Lung (tissue), 12 donors: ENCODE results near the gene TFDP1. TPM values are rescaled to one million over a fixed set of nuclear protein-coding genes. Genes with fewer than 3 reads are reported as not detected.

Experiments
- ATAC-seq: fragments of 200-7000 bp; cut with Tn5 transposase; one replicate; pipeline ENCODE4 v1.9.1; 2020; ENCODE audit warnings: moderate number of reproducible peaks; ENCODE audit not compliant: insufficient read depth, low FRiP score
- DNase-seq, 3 donors: peaks; one replicate each; pipeline ENCODE4 v3.0.0-alpha.2; 2013 to 2017
- H3K27ac ChIP-seq, 2 donors: one replicate each; pipeline ENCODE4 v1.5.1; 2013; ENCODE audit warnings: mild to moderate bottlenecking in 2 of 2, moderate library complexity in 2 of 2, control low read depth in 1 of 2, inconsistent platforms in 1 of 2, low read depth in 1 of 2, low read length in 1 of 2
- H3K27me3 ChIP-seq, 3 donors: one replicate each; pipeline ENCODE4 v1.5.1; 2013; ENCODE audit warnings: low read length in 2 of 3; ENCODE audit not compliant: control insufficient read depth in 3 of 3, insufficient read depth in 3 of 3
- H3K36me3 ChIP-seq, 4 donors: one replicate each; pipeline ENCODE4 v1.5.1; 2013; ENCODE audit warnings: low read length in 4 of 4, mild to moderate bottlenecking in 1 of 4, moderate library complexity in 1 of 4; ENCODE audit not compliant: control insufficient read depth in 4 of 4, insufficient read depth in 4 of 4
- H3K4me1 ChIP-seq, 5 donors: one replicate each; pipeline ENCODE4 v1.5.1; 2013; ENCODE audit warnings: low read length in 5 of 5, mild to moderate bottlenecking in 2 of 5, moderate library complexity in 1 of 5; ENCODE audit not compliant: control insufficient read depth in 5 of 5, insufficient read depth in 5 of 5
- H3K4me3 ChIP-seq: one replicate; pipeline ENCODE4 v1.5.1; 2013; ENCODE audit warnings: mild to moderate bottlenecking, control low read depth, moderate library complexity
- H3K9ac ChIP-seq, 2 donors: one replicate each; pipeline ENCODE4 v1.5.1; 2013; ENCODE audit warnings: low read length in 2 of 2, control low read depth in 1 of 2; ENCODE audit not compliant: insufficient read depth in 1 of 2
- H3K9me3 ChIP-seq, 4 donors: one replicate each; pipeline ENCODE4 v1.5.1; 2013; ENCODE audit warnings: low read length in 3 of 4, mild to moderate bottlenecking in 1 of 4, moderate library complexity in 1 of 4; ENCODE audit not compliant: control insufficient read depth in 4 of 4, insufficient read depth in 3 of 4
- CTCF ChIP-seq: IDR thresholded peaks from 2 replicates; pipeline ENCODE4 v1.5.1; 2012; ENCODE audit warnings: mild to moderate bottlenecking; ENCODE audit errors: control extremely low read depth, extremely low read depth
- WGBS, 2 donors: extraction: QIAGEN DNeasy Blood & Tissue Kit; methylation state at CpG; one replicate each; pipeline ENCODE4 v1.1.7; 2013; 5-methylcytosine and 5-hydroxymethylcytosine counted together
- polyA plus RNA-seq, 2 donors: library from polyadenylated mRNA; stranded (reverse); fragments of 200-250 nt; gene quantifications; one replicate each; pipeline ENCODE4 v1.2.1, GENCODE V29; 2013
- total RNA-seq, 2 donors: library from RNA; depleted of rRNA in 1 of 2; stranded (reverse); fragments of >200 nt in 1 of 2; gene quantifications; one replicate each; pipeline ENCODE4 v1.2.1, GENCODE V29; 2014 to 2021
- donor health status: control.
- donor health status: control.
- donor health status: Bipolar disorder and iron deficiency.
- donor health status: healthy.
- donor health status: DM: yes; HTN: yes; CAD: no.

The TFDP1 gene
- total and polyA plus RNA-seq, 4 donors = 19.6 to 44.2 (median 40.3) TPM

- no peak overlapping the region for H3K27ac ChIP-seq
- H3K36me3 ChIP-seq = peaks cover 0 to 6% (median 3%) of the 10 kb centered on the region in 4 donors
- no peaks in the 10 kb centered on the region for H3K27me3 ChIP-seq
- no peak overlapping the region for H3K9ac ChIP-seq
- 94 to 98% methylated on average over 8 of the region's 8 CpGs for WGBS, 2 donors
- peaks cover 0 to 3% (median 0%) of the 10 kb centered on the region in 4 donors for H3K9me3 ChIP-seq
- ATAC-seq = no peak
- TF ChIP-seq CTCF = no peak
- peaks cover 0 to 8% (median 0%) of the 10 kb centered on the region in 5 donors for H3K4me1 ChIP-seq
- no peak overlapping the region for H3K4me3 ChIP-seq
- DNase-seq = no peak
Observed at GRCh38 chr13:113605461-113605860, 20.9 kb downstream of the TFDP1 start.

GRCh38 chr13:113605866-113606438 is 21.4 kb downstream of the TFDP1 start:
- H3K27me3 ChIP-seq = no peaks in the 10 kb centered on the region
- DNase-seq (no peak), ATAC-seq (no peak)
- H3K4me1 ChIP-seq = peaks cover 0 to 8% (median 0%) of the 10 kb centered on the region in 5 donors
- peaks cover 0 to 4% (median 2%) of the 10 kb centered on the region in 4 donors for H3K36me3 ChIP-seq
- no peak overlapping the region for H3K9ac ChIP-seq
- H3K27ac ChIP-seq = no peak overlapping the region
- no peak for TF ChIP-seq CTCF
- 98% methylated on average over 34 of the region's 34 CpGs for WGBS, 2 donors
- H3K4me3 ChIP-seq = no peak overlapping the region
- peaks cover 0 to 3% (median 0%) of the 10 kb centered on the region in 4 donors for H3K9me3 ChIP-seq

- TF ChIP-seq CTCF = no peak
- H3K27me3 ChIP-seq = no peaks in the 10 kb centered on the region
- peaks cover 0 to 3% (median 0%) of the 10 kb centered on the region in 5 donors for H3K4me1 ChIP-seq
- no peak for DNase-seq
- H3K9me3 ChIP-seq = peaks cover 0 to 3% (median 0%) of the 10 kb centered on the region in 4 donors
- peak; percentile 13 for ATAC-seq
- 39 to 77% methylated on average over 28 of the region's 28 CpGs for WGBS, 2 donors
- peak overlapping the region in 1 of 2 donors; percentile 20 for H3K27ac ChIP-seq
- H3K9ac ChIP-seq = no peak overlapping the region
- peaks cover 0 to 11% (median 7%) of the 10 kb centered on the region in 4 donors for H3K36me3 ChIP-seq
- no peak overlapping the region for H3K4me3 ChIP-seq
Observed at GRCh38 chr13:113607056-113607888, 22.7 kb downstream of the TFDP1 start.
